Liver (tissue), 3 donors: ENCODE measurements around the gene AGPAT1.
"Not testable (repeated sequence)": the region's sequence is repeated elsewhere in the genome, so short reads cannot be mapped to it uniquely, and the experiment has no call there.

Experiments
- JUND ChIP-seq, 2 donors: IDR thresholded peaks; 2 replicates each; pipeline ENCODE4 v1.6.1; 2016; ENCODE audit warnings: antibody characterized with exemption in 2 of 2
- RAD21 ChIP-seq, 2 donors: IDR thresholded peaks; 2 replicates each; pipeline ENCODE4 v1.6.1; 2016; ENCODE audit warnings: antibody characterized with exemption in 2 of 2, mild to moderate bottlenecking in 2 of 2
- TAF1 ChIP-seq: conservative IDR thresholded peaks from 2 replicates; pipeline ENCODE4 v1.6.1; 2016; ENCODE audit warnings: antibody characterized with exemption, mild to moderate bottlenecking
- YY1 ChIP-seq: IDR thresholded peaks from 2 replicates; pipeline ENCODE4 v1.6.1; 2016; ENCODE audit warnings: antibody characterized with exemption, mild to moderate bottlenecking
- TF ChIP-seq, protein P1 (sequence below): fragments of 150-350 bp; IDR thresholded peaks from 2 replicates; pipeline ENCODE4 v1.5.1; 2017; ENCODE audit warnings: improper control_type of control experiment, low read depth, low read length; ENCODE audit not compliant: missing input control
- TF ChIP-seq, protein P2 (sequence below): IDR thresholded peaks from 2 replicates; pipeline ENCODE4 v1.6.1; 2016; ENCODE audit warnings: antibody characterized with exemption
- donor health status: healthy.
- donor health status: healthy.

DNA sequence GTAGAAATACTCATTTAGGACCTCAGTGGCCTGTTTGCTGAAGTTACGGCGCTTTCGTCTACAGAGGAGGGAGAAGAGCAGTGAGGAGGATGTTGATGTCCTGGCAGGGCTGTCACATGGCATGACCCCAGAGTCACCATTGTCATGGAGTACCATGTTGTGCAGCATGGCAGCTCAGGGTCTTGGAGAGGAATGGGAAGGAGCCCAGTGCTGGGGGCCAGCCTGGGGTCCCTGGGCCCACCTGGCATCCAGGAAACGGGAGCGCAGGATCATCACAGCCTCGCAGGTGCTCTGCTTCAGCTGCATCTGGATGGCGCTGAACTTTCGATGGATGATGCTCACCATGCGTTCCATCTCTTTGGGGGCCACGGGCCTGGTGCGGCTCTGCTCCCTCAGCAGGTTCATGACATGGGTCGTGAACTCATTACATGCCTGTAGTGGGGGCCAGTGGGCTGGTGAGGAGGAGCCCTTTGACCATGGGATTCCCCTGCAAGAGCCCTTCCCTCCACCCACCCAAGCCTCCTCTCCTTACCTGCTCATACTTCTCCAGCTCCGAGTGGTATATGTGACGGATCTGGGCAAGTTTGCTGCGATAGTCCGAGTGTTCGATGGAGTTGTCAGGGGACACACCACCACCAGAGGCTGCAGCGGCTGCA is 12.0 kb upstream of the AGPAT1 start:
- TF ChIP-seq, protein P1, sequence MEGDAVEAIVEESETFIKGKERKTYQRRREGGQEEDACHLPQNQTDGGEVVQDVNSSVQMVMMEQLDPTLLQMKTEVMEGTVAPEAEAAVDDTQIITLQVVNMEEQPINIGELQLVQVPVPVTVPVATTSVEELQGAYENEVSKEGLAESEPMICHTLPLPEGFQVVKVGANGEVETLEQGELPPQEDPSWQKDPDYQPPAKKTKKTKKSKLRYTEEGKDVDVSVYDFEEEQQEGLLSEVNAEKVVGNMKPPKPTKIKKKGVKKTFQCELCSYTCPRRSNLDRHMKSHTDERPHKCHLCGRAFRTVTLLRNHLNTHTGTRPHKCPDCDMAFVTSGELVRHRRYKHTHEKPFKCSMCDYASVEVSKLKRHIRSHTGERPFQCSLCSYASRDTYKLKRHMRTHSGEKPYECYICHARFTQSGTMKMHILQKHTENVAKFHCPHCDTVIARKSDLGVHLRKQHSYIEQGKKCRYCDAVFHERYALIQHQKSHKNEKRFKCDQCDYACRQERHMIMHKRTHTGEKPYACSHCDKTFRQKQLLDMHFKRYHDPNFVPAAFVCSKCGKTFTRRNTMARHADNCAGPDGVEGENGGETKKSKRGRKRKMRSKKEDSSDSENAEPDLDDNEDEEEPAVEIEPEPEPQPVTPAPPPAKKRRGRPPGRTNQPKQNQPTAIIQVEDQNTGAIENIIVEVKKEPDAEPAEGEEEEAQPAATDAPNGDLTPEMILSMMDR: not testable (repeated sequence)
- TF ChIP-seq RAD21 (IDR thresholded peaks at IDR 0.05); YY1; TAF1; JUND (IDR thresholded peaks at IDR 0.05): not testable (repeated sequence)
- TF ChIP-seq, protein P2, sequence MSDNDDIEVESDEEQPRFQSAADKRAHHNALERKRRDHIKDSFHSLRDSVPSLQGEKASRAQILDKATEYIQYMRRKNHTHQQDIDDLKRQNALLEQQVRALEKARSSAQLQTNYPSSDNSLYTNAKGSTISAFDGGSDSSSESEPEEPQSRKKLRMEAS: not testable (repeated sequence)
